Stimulated activated CD4-positive, alpha-beta T cell treated with anti-CD3 and anti-CD28 coated beads, TNF-alpha, amount 100 ng/mL, for 1 hour (primary cell): ENCODE data around the gene TOGARAM2.
"Not testable (repeated sequence)": the region's sequence is repeated elsewhere in the genome, so short reads cannot be mapped to it uniquely, and the experiment has no call there.

Experiments used
- DNase-seq, 3 donors: peaks; one replicate each; pipeline ENCODE4 v3.0.0-alpha.2; 2020; ENCODE audit warnings: low read depth in 3 of 3, low spot score in 1 of 3

TOGARAM2 gene

DNA sequence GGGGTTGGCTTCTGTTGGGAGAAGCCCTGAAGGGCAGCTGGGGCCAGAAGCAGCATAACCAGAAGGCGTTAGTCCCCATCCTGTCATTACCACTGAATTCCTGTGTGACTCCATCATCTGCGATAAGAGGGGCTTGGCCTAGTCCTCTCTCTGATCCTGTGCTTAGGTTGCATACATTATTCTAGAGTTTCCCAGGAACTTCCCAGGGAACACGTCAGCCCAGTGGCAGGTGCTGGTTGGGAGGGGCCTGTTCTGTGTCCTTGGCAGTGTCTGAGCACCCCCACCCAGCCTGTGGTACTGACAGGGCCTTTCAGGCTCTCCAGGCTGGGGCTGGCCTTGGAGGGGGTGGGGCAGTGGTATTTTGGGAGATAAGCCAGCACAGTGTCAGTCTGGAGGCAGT lies 4.5 kb upstream of the TOGARAM2 start:
- no peak for DNase-seq

- no peak for DNase-seq
These were observed 3.8 kb upstream of the TOGARAM2 start for GRCh38 chr2:28977176-28977875.

GRCh38 chr2:28978001-28978400 lies 3.1 kb upstream of the TOGARAM2 start:
- not testable (repeated sequence) for DNase-seq

GRCh38 chr2:28978606-28979005 lies 2.5 kb upstream of the TOGARAM2 start:
- no peak for DNase-seq

- DNase-seq, result no peak
These were observed 2.1 kb upstream of the TOGARAM2 start for GRCh38 chr2:28979041-28979440.

DNA sequence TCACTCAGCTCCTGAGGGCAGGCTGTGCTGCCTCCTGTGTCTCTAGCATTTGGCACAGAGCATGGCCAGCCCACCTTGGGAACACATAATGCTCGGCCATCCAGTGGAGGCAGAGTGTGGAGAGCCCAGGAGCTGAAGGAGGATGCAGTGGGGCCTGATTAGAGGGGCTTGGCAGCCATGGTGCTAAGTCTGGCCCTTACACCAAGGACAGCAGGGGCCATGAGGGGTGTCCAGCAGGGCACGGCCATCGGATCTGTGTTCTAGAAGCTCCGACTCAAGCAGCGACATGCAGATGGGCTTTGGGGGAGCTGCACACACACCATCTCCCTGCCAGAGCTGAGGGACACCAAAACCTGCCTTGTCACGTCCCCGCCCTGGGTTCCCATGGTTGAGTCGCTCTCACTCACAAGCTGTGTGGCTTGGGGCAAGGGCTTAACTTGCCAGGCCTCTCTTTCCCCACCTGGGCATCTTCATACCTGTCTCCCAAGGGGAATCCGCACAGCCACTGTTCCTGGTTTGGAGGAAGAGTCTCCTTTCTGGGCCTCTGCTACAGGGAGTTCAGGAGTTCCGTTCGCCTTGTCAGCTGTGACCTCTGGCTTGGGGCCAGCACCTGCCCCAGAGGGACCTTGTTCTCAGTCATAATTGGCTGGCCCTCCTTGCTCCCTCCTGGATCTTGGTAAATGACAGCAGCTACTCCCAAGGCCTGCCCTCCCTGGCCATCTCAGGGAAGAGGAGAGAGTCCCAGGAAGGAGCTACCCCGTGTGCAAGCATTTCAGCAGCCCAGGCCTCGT lies 1.3 kb upstream of the TOGARAM2 start:
- no peak for DNase-seq

GRCh38 chr2:28980368-28981015 lies 606 bp upstream of the TOGARAM2 start:
- DNase-seq, result no peak

DNA sequence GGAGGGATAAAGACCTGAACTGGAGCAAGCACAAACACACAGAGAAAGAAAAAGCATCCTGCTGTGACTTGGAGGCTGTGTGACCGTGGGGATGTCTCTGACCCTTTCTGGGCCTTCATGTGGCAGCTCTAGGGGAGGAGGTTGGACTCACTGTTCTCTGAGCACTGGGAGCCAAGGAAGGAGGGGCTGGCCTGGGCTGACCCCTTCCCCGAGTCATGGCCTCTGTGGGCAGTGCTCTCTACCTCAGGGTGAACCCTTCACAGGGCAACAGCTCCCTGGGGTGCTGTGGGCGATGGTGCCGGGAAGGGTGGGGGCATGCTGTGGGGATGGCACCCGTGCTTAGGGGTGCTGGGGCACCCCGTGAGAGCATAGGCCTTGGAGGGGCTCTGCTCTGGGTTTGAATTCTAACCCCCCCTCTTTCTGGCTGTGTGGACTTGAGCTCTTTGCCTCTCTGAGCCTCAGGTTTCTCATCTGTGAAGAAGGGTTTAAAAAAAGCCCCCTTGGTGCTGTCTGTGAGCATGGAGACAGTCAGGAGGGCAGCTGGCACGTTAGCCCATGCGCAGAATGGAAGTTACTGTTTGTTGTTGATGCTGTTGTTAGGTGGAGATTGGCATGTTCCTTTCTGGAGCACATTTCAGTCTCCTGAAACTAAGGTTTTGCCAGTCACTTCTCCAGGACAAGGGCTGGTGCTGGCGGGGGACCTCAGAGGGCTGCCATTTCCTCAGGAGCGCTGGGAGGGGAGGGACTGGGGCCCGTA lies 700 bp downstream of the TOGARAM2 start:
- no peak for DNase-seq

DNA sequence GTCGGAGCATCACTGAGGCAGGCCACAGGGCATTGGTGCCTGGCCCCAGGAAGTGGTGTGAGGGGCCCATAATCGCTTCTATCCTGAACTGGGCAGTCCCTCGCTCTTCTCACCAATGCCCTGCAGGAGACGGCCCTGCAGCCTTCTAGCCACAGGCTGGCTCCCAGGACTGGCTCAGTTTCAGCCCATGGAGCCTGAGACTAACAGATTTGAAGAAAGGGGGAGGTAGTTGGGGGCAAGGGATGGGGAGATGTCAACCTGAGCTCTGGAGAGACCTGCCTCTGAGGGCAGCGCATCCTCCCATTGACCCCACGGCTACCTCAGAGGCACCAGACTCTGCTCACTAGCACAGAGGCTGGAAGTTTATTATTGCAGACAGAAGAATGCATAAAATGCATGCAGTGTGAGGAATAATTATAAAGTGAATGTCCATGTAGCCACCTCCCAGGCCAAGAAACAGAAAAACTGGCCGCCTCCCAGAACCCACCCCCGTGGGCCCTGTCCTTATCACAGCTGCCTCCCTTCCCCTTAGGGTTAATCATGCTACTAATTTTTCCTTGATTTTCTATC lies 1.4 kb downstream of the TOGARAM2 start:
- no peak for DNase-seq

GRCh38 chr2:28986429-28986828 lies 5.3 kb downstream of the TOGARAM2 start:
- no peak for DNase-seq

DNA sequence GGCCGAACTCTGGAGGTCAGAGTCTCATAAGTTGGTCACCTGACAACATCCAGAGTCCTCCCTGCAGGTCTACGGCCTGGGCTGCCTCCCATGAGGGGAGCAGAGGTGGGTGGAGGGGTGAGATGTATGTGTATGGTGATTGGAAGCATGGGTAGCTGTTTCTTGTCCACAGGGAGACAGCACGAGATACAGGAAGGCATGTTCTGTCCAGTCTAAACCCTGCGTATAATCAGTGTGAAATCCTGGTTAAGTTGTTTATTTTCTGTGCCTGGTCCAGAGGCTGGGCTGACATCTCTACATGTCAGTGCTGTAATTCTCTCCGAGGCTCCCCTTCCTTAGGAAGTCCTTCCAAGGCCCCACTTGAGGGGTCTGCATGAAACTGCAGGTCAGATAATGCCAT lies 8.9 kb downstream of the TOGARAM2 start:
- DNase-seq, result no peak

DNA sequence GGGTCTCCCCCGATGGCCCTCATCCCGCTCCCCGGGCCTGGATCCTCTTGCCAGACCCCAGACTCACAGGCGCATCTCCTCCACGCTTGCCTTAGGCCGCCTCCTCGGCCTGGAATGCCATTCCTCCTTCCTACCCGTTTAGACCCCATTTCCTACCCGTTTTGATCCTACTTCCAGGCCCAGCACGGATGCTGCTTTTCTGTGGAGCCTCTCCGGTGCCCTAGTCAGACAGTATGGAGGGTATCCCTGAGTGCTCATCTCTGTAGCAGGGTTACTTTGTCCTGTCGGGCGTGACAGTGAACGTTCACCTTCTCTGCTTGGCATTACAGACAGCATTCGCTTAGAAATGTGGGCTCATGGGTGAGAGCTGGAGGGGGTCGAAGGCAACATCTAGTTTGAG lies 9.3 kb downstream of the TOGARAM2 start:
- no peak for DNase-seq

DNA sequence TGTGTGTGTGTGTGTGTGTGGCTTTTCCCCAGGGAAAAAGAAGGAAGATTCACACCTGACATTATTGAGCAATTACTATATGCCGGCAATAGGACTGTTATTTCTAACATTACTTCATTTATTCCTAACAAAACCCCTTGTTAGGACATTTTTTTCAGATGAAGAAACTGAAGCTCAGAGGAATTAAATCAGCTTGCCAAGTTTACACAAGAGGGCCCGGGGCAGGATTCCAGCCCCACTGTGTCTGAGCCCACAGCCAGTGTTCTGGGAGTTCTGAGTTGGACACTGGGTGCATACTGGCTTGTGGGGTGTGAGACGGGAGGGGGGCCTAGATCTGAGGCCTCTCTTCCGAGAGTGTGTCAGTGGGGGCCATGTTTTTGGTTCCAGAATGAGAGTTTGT lies 9.9 kb downstream of the TOGARAM2 start:
- no peak for DNase-seq

GRCh38 chr2:28991460-28991859 lies 10.4 kb downstream of the TOGARAM2 start:
- no peak for DNase-seq

- DNase-seq, result no peak
These were observed 12.3 kb downstream of the TOGARAM2 start for GRCh38 chr2:28993206-28993960.

DNA sequence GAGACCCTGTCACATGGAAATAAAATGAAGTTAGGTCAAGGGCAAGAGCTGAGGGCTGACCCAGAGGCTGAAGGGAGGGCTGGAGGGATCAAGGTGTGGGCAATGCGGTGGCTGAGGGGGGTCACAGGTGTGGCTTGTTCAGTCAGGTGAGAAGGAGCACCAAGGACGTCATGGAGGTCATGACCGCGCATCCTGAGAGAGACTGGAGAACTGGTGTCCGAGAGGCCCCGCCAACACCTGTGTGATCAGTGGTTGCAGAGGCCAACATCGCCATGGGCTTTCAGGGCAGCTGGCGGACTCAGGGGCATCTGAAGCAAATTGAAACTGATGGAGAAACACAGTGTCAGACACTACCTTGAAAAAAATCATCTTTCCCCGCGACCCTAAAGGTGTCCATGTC lies 13.0 kb downstream of the TOGARAM2 start:
- DNase-seq, result no peak

DNA sequence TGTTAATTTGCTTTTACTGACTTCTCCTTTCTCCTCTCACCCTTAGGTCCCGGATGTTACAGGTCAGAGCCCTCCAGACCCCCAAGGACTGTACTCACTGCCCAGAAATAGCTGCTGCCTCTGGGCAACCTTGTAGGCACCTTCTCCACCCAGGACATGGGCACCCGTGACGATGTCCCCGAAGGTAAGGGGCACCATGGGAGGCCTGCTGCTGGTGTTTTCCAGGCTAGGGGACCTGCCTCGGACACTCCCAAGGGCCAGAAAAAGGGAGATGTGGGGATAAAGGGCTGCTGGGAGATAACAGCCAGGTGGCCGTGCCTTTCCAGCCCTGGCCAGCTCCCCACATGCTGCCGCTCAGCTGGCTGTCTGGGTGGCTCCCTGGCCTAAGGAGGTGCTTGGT lies 13.6 kb downstream of the TOGARAM2 start:
- DNase-seq, result no peak

- no peak for DNase-seq
These were observed 15.0 kb downstream of the TOGARAM2 start for GRCh38 chr2:28995765-28996750.

DNA sequence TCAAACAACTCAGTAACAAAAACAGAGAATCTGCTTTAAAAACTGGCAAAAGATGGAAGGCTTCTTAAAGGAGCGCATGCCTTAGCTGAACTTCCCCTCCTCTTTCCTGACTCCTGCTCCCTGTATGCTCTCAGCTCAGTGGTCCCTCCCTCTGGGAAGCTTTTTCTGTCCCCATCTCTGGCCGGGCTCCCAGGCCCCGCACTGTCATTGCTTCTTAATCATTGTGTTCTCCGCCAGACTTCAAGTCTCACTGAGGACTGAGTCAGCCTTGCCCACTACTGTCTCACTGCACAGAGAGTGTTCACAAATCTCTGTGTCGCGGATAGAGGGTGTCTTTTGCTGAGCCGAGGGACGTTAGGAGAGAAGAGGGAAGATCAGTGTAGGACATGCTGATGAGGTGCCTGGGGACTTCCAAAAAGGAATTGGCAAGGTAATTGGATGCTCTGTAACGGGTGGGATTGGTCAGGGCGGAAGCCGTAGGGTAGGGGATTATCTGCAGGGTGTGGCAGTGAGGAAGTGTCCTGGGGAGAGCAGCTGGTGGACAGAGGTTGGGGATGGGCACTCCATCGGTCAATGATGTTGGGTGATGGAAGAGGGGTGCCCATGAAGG lies 16.2 kb downstream of the TOGARAM2 start:
- no peak for DNase-seq
